ENCODE results near the gene INTS1.

INTS1 gene

DNA sequence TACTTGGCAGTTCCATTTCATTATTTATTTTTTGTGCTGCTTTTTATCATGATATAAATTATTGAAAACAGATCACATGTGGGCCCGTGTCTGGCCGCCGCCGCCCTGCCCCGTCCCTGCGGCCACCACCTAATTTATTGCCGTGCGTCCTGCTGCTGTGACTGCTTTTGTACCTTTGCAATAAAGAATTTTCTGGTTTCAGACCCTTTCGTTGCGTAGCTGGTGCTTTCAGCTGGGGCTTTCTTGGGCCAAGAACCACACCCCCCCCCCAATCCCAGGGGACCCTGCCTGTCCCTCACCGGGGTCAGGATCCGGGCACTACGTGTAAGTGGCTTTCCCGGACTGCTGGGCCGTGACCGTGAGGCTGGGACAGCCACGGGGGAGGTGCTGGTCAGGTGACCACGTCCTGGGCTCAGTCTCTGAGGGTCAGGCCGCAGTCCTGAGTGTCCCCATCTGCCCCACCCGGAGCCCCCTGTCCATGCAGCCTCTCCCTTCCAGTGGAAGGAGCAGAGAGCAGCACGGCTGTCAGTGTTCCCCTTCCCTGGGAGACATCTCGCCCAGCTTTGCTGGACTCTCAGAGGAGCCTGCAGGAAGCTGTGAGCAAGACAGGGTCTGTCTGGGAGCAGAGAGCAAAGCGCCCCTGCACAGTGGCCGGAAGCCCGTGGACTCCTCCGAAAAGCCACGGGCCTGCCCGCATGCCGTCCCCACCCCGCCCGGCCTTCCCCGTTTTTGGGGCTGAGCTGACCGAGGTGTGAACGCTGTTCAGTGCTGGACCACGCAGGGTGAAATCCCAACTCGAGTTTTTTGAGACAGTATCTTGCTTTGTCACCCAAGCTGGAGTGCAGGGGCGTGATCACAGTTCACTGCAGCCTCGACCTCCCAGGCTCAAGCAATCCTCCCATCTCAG is 38.9 kb upstream of the INTS1 start:
- Histone ChIP-seq H3K4ac (ENCODE audit: low read depth in 1 of 2, low read length in 2 of 2) (no peak overlapping the region), H2BK5ac (ENCODE audit: low read depth, low read length, poor library complexity, severe bottlenecking) (no peak overlapping the region), H2AFZ (ENCODE audit: low read depth, low read length) (no peak overlapping the region), H3K18ac (ENCODE audit: low read depth in 1 of 2, low read length in 2 of 2) (no peak overlapping the region), H2BK120ac (ENCODE audit: low read depth, low read length) (no peak overlapping the region), H3K27me3 (ENCODE audit: control insufficient read depth in 1 of 2, insufficient read depth in 1 of 2, low read length in 2 of 2) (no peaks in the 10 kb centered on the region), H4K8ac (ENCODE audit: low read length) (no peak overlapping the region), H3K4me2 (ENCODE audit: low read length, poor library complexity, severe bottlenecking) (no peak overlapping the region), H3K14ac (ENCODE audit: low read length in 2 of 2) (no peak overlapping the region), H3K23ac (ENCODE audit: low read length in 2 of 2) (no peak overlapping the region), H2BK12ac (ENCODE audit: low read length in 2 of 2) (no peak overlapping the region), H3K4me3 (ENCODE audit: insufficient read depth in 1 of 2, low read depth in 1 of 2, low read length in 2 of 2) (no peak overlapping the region), H3K4me1 (ENCODE audit: control insufficient read depth, insufficient read depth, low read depth, low read length) (peaks cover 19% of the 10 kb centered on the region), H3K9me3 (ENCODE audit: control insufficient read depth, low read length) (no peaks in the 10 kb centered on the region), H3K36me3 (ENCODE audit: control insufficient read depth in 1 of 2, insufficient read depth in 2 of 2, low read depth in 1 of 2, low read length in 2 of 2) (peaks cover 25 to 94% of the 10 kb centered on the region in 2 experiments), H3K9ac (ENCODE audit: low read length) (no peak overlapping the region), H2BK15ac (ENCODE audit: low read depth, poor library complexity, severe bottlenecking) (no peak overlapping the region), H4K91ac (ENCODE audit: low read length) (no peak overlapping the region), H3K79me1 (replicated peaks; ENCODE audit: low read length, poor library complexity, severe bottlenecking) (peaks cover 24% of the 10 kb centered on the region), H2AK5ac (ENCODE audit: low read length, severe bottlenecking) (no peak overlapping the region), H3K27ac (ENCODE audit: low read length, poor library complexity, severe bottlenecking) (no peak overlapping the region)
- no peak for DNase-seq
- WGBS, result 85% methylated on average over 36 of the region's 38 CpGs

DNA sequence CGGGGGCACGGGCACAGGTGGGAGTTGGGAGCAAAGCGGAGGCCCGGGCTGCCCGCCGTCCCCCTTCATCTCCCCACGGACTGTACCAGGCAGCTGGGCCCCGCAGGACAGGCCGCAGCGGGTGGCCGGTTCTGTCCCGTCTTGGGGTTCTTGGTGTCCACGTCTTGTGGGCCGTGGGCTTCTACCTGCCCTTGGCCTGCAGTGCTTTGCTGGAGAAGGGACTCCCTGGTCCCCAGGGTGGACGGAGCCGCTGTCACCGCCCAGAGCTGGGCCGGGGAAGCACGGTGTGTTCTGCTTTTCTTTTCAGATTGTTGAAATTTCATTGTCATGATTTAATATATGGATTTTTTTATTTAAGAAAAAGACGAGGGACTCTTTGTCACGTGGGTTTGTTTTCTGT is 38.1 kb upstream of the INTS1 start:
- peaks cover 24% of the 10 kb centered on the region for H3K79me1 ChIP-seq (replicated peaks; ENCODE audit: low read length, poor library complexity, severe bottlenecking)
- H2BK12ac ChIP-seq (ENCODE audit: low read length in 2 of 2), result no peak overlapping the region
- no peak overlapping the region for H2BK5ac ChIP-seq (ENCODE audit: low read depth, low read length, poor library complexity, severe bottlenecking)
- H3K4me2 ChIP-seq (ENCODE audit: low read length, poor library complexity, severe bottlenecking), result no peak overlapping the region
- no peak overlapping the region for H4K91ac ChIP-seq (ENCODE audit: low read length)
- no peak overlapping the region for H3K27ac ChIP-seq (ENCODE audit: low read length, poor library complexity, severe bottlenecking)
- no peak overlapping the region for H4K8ac ChIP-seq (ENCODE audit: low read length)
- no peaks in the 10 kb centered on the region for H3K27me3 ChIP-seq (ENCODE audit: control insufficient read depth in 1 of 2, insufficient read depth in 1 of 2, low read length in 2 of 2)
- H3K14ac ChIP-seq (ENCODE audit: low read length in 2 of 2), result no peak overlapping the region
- H3K9ac ChIP-seq (ENCODE audit: low read length), result no peak overlapping the region
- H3K36me3 ChIP-seq (ENCODE audit: control insufficient read depth in 1 of 2, insufficient read depth in 2 of 2, low read depth in 1 of 2, low read length in 2 of 2), result peaks cover 25 to 86% of the 10 kb centered on the region in 2 experiments
- 94% methylated on average over 21 of the region's 21 CpGs for WGBS
- H3K18ac ChIP-seq (ENCODE audit: low read depth in 1 of 2, low read length in 2 of 2), result no peak overlapping the region
- no peak overlapping the region for H2BK15ac ChIP-seq (ENCODE audit: low read depth, poor library complexity, severe bottlenecking)
- peaks cover 26% of the 10 kb centered on the region for H3K4me1 ChIP-seq (ENCODE audit: control insufficient read depth, insufficient read depth, low read depth, low read length)
- H3K23ac ChIP-seq (ENCODE audit: low read length in 2 of 2), result no peak overlapping the region
- H2AK5ac ChIP-seq (ENCODE audit: low read length, severe bottlenecking), result no peak overlapping the region
- H2BK120ac ChIP-seq (ENCODE audit: low read depth, low read length), result no peak overlapping the region
- no peak overlapping the region for H3K4ac ChIP-seq (ENCODE audit: low read depth in 1 of 2, low read length in 2 of 2)
- no peaks in the 10 kb centered on the region for H3K9me3 ChIP-seq (ENCODE audit: control insufficient read depth, low read length)
- H2AFZ ChIP-seq (ENCODE audit: low read depth, low read length), result no peak overlapping the region
- no peak overlapping the region for H3K4me3 ChIP-seq (ENCODE audit: insufficient read depth in 1 of 2, low read depth in 1 of 2, low read length in 2 of 2)
- no peak for DNase-seq

DNA sequence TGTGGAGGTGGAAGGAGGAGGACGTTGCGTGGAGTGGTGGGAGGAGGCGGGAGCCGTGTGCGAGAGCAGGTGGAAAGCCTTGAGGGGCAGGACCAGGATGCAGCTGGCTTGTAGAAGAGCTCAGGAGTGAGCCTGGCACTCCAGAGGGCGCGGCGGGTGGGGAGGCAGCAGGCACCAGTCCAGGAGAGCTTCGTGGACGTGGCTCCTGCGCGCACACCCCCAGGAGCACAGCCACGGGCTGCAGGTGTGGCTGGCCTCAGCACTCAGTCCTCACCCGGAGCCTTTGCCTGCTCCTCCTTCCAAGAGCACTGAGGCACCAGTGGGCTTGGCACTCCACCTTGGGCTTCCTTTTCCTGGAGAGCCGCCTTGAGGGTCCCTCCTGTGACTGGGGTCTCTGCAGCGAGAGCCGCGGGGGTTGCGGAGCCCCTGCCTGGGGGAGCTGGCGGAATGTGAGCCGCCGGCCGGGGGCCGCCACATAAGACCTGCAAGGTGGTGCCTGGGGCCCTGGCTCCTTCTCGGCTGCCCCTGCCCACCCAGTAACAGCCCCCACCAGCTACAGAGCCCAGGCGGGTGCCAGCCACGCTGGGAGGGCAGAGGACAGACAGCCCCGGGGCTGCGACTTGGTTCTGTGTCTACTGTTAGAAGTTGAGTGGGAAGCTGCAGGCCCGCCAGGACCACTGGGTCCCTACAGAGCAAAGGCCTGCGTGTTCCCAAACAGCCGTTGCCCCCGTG is 37.4 kb upstream of the INTS1 start:
- DNase-seq, result peak; percentile 18
- WGBS, result 93% methylated on average over 28 of the region's 33 CpGs
- H2AFZ ChIP-seq (ENCODE audit: low read depth, low read length), result no peak overlapping the region

DNA sequence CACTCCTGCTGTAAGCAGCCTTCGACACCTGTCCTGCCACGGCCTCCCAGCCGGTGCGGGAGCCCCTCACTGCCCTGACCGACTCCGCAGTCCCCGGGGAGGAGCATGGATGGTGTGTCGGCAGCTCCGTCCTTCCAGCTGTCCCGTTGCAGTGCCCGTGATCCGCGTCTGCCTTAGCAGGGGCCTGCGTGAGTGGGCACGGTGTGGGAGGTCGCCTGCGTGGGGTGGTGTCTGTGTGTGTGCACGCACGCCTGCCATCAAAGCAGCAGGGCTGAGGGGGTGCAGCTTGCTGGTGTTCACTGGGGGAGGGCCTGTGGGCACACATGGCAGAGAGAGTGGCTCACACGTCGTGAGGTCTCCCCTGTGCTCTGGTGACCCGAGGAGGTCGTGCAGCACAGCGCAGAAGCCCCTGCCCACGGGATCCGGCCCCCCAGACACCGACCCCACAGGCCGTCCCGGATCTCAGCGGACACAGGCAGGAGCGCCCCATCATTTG is 36.6 kb upstream of the INTS1 start:
- H2BK5ac ChIP-seq (ENCODE audit: low read depth, low read length, poor library complexity, severe bottlenecking), result no peak overlapping the region
- no peak overlapping the region for H3K27ac ChIP-seq (ENCODE audit: low read length, poor library complexity, severe bottlenecking)
- H2AFZ ChIP-seq (ENCODE audit: low read depth, low read length), result no peak overlapping the region
- H4K8ac ChIP-seq (ENCODE audit: low read length), result no peak overlapping the region
- 95% methylated on average over 31 of the region's 31 CpGs for WGBS
- H4K91ac ChIP-seq (ENCODE audit: low read length), result no peak overlapping the region
- H3K4me3 ChIP-seq (ENCODE audit: insufficient read depth in 1 of 2, low read depth in 1 of 2, low read length in 2 of 2), result no peak overlapping the region
- DNase-seq, result peak; percentile 28
- peaks cover 24% of the 10 kb centered on the region for H3K79me1 ChIP-seq (replicated peaks; ENCODE audit: low read length, poor library complexity, severe bottlenecking)
- H3K23ac ChIP-seq (ENCODE audit: low read length in 2 of 2), result no peak overlapping the region
- no peak overlapping the region for H2BK120ac ChIP-seq (ENCODE audit: low read depth, low read length)
- H2BK12ac ChIP-seq (ENCODE audit: low read length in 2 of 2), result no peak overlapping the region
- no peak overlapping the region for H2BK15ac ChIP-seq (ENCODE audit: low read depth, poor library complexity, severe bottlenecking)
- no peak overlapping the region for H3K18ac ChIP-seq (ENCODE audit: low read depth in 1 of 2, low read length in 2 of 2)
- H3K4ac ChIP-seq (ENCODE audit: low read depth in 1 of 2, low read length in 2 of 2), result no peak overlapping the region
- H3K4me1 ChIP-seq (ENCODE audit: control insufficient read depth, insufficient read depth, low read depth, low read length), result peaks cover 38% of the 10 kb centered on the region
- no peak overlapping the region for H3K14ac ChIP-seq (ENCODE audit: low read length in 2 of 2)
- no peak overlapping the region for H3K9ac ChIP-seq (ENCODE audit: low read length)
- no peaks in the 10 kb centered on the region for H3K9me3 ChIP-seq (ENCODE audit: control insufficient read depth, low read length)
- no peaks in the 10 kb centered on the region for H3K27me3 ChIP-seq (ENCODE audit: control insufficient read depth in 1 of 2, insufficient read depth in 1 of 2, low read length in 2 of 2)
- no peak overlapping the region for H2AK5ac ChIP-seq (ENCODE audit: low read length, severe bottlenecking)
- peaks cover 25 to 76% of the 10 kb centered on the region in 2 experiments for H3K36me3 ChIP-seq (ENCODE audit: control insufficient read depth in 1 of 2, insufficient read depth in 2 of 2, low read depth in 1 of 2, low read length in 2 of 2)
- H3K4me2 ChIP-seq (ENCODE audit: low read length, poor library complexity, severe bottlenecking), result no peak overlapping the region

More for the DNA sequence above, 37.4 kb upstream of the INTS1 start:
- H2BK5ac ChIP-seq (ENCODE audit: low read depth, low read length, poor library complexity, severe bottlenecking), result no peak overlapping the region
- H4K91ac ChIP-seq (ENCODE audit: low read length), result peak overlapping the region; percentile 35
- H3K18ac ChIP-seq (ENCODE audit: low read depth in 1 of 2, low read length in 2 of 2), result no peak overlapping the region
- H3K4me3 ChIP-seq (ENCODE audit: insufficient read depth in 1 of 2, low read depth in 1 of 2, low read length in 2 of 2), result no peak overlapping the region
- no peak overlapping the region for H3K4me2 ChIP-seq (ENCODE audit: low read length, poor library complexity, severe bottlenecking)
- no peak overlapping the region for H2BK12ac ChIP-seq (ENCODE audit: low read length in 2 of 2)
- peaks cover 25 to 80% of the 10 kb centered on the region in 2 experiments for H3K36me3 ChIP-seq (ENCODE audit: control insufficient read depth in 1 of 2, insufficient read depth in 2 of 2, low read depth in 1 of 2, low read length in 2 of 2)
- no peak overlapping the region for H3K9ac ChIP-seq (ENCODE audit: low read length)
- no peak overlapping the region for H3K27ac ChIP-seq (ENCODE audit: low read length, poor library complexity, severe bottlenecking)
- no peak overlapping the region for H2AK5ac ChIP-seq (ENCODE audit: low read length, severe bottlenecking)
- no peak overlapping the region for H3K23ac ChIP-seq (ENCODE audit: low read length in 2 of 2)
- peak overlapping the region; percentile 19 for H4K8ac ChIP-seq (ENCODE audit: low read length)
- H3K14ac ChIP-seq (ENCODE audit: low read length in 2 of 2), result no peak overlapping the region
- H3K4me1 ChIP-seq (ENCODE audit: control insufficient read depth, insufficient read depth, low read depth, low read length), result peaks cover 31% of the 10 kb centered on the region
- H2BK120ac ChIP-seq (ENCODE audit: low read depth, low read length), result no peak overlapping the region
- no peak overlapping the region for H3K4ac ChIP-seq (ENCODE audit: low read depth in 1 of 2, low read length in 2 of 2)
- H3K27me3 ChIP-seq (ENCODE audit: control insufficient read depth in 1 of 2, insufficient read depth in 1 of 2, low read length in 2 of 2), result no peaks in the 10 kb centered on the region
- H3K9me3 ChIP-seq (ENCODE audit: control insufficient read depth, low read length), result no peaks in the 10 kb centered on the region
- H2BK15ac ChIP-seq (ENCODE audit: low read depth, poor library complexity, severe bottlenecking), result no peak overlapping the region
- H3K79me1 ChIP-seq (replicated peaks; ENCODE audit: low read length, poor library complexity, severe bottlenecking), result peaks cover 24% of the 10 kb centered on the region

Measured in mesenchymal stem cell (in vitro differentiated cells and primary cell).